GM19193 (cell line): ENCODE results near the gene NEDD9.

Source experiments
- POLR2A ChIP-seq: IDR thresholded peaks from 4 replicates; pipeline ENCODE4 v1.6.1; 2011; ENCODE audit not compliant: insufficient read depth, insufficient read length; ENCODE audit errors: extremely low read depth

The NEDD9 gene

GRCh38 chr6:11265932-11266331, 33.5 kb upstream of the NEDD9 start:
- TF ChIP-seq POLR2A, result no peak

GRCh38 chr6:11264100-11264499, 31.6 kb upstream of the NEDD9 start:
- no peak for TF ChIP-seq POLR2A

GRCh38 chr6:11263291-11263775, 30.9 kb upstream of the NEDD9 start:
- no peak for TF ChIP-seq POLR2A

GRCh38 chr6:11262242-11262641, 29.8 kb upstream of the NEDD9 start:
- no peak for TF ChIP-seq POLR2A

GRCh38 chr6:11260249-11261038, 28.0 kb upstream of the NEDD9 start:
- TF ChIP-seq POLR2A, result no peak

- TF ChIP-seq POLR2A, result no peak
Measured at GRCh38 chr6:11258260-11259237, 26.1 kb upstream of the NEDD9 start.

- no peak for TF ChIP-seq POLR2A
Measured at GRCh38 chr6:11255610-11256009, 23.1 kb upstream of the NEDD9 start.

- TF ChIP-seq POLR2A, result no peak
Measured at GRCh38 chr6:11253594-11253993, 21.1 kb upstream of the NEDD9 start.

GRCh38 chr6:11251553-11252360, 19.3 kb upstream of the NEDD9 start:
- TF ChIP-seq POLR2A, result no peak

- no peak for TF ChIP-seq POLR2A
Measured at GRCh38 chr6:11250108-11250507, 17.6 kb upstream of the NEDD9 start.

GRCh38 chr6:11248974-11249761, 16.7 kb upstream of the NEDD9 start:
- no peak for TF ChIP-seq POLR2A

GRCh38 chr6:11246722-11247121, 14.3 kb upstream of the NEDD9 start:
- TF ChIP-seq POLR2A, result no peak

GRCh38 chr6:11245381-11246256, 13.2 kb upstream of the NEDD9 start:
- no peak for TF ChIP-seq POLR2A
